Measurements from ENCODE around the gene KRR1. TPM values are rescaled to one million over a fixed set of nuclear protein-coding genes. Genes with fewer than 3 reads are reported as not detected.

KRR1 gene
- total and polyA plus RNA-seq, 2 of the 13 experiments (the other 11 are each of a cell fraction or from before 2014, with no cell fraction given) = 19.3 to 103 TPM

DNA sequence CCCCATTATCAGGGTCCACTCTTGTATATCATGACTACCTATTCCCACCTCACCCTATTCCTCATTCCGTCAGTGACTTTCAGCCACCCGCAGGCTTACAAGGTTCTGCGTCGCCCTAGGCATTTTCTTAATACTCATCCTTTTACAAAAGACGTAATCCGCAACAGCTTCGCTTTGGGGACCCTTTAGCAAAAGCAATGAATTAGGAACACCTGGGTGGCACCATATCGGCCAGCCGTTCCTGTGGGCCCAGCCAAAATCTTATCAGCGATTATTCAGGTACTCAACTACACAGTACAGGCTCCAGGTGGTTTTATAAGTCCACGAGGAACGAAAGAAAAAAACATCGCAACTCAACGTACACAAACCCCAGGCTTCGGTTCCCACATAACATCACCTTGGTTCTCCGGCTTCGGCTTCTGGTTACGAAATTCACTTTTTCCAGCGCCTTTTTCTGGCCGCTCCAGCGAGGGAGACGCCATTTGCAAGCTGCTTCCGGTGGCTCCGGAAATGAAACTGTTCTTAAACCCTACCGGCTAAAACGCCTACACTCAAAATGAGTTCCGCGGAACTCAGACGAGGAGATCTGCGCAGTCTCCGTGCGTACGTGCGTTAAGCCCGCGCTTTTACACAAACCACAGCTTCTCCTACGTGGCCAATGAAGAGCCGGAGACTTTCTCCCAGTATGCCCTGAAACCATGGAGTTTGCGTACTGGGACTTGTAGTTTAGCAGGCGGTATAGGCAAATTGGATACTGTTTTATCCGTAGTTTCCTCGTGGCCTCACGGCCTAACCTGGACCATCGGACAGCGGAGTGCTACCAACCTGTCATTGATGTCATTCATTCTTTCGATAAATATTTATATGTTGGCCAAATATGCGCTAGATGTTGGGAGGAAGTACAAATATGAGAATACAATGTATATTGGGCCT, at the start of gene KRR1 (continued):
- TF ChIP-seq, protein P1, sequence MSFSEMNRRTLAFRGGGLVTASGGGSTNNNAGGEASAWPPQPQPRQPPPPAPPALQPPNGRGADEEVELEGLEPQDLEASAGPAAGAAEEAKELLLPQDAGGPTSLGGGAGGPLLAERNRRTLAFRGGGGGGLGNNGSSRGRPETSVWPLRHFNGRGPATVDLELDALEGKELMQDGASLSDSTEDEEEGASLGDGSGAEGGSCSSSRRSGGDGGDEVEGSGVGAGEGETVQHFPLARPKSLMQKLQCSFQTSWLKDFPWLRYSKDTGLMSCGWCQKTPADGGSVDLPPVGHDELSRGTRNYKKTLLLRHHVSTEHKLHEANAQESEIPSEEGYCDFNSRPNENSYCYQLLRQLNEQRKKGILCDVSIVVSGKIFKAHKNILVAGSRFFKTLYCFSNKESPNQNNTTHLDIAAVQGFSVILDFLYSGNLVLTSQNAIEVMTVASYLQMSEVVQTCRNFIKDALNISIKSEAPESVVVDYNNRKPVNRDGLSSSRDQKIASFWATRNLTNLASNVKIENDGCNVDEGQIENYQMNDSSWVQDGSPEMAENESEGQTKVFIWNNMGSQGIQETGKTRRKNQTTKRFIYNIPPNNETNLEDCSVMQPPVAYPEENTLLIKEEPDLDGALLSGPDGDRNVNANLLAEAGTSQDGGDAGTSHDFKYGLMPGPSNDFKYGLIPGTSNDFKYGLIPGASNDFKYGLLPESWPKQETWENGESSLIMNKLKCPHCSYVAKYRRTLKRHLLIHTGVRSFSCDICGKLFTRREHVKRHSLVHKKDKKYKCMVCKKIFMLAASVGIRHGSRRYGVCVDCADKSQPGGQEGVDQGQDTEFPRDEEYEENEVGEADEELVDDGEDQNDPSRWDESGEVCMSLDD (CRISPR knock-in tag; IDR thresholded peaks at IDR 0.05; ENCODE audit: borderline replicate concordance) = no peak; the same call in 1 of the 2 replicates
- TF ChIP-seq ZNF772 (CRISPR knock-in tag; IDR thresholded peaks at IDR 0.05) = peak; percentile 85; the same call in 1 of the 2 replicates
- TF ChIP-seq, protein P2, sequence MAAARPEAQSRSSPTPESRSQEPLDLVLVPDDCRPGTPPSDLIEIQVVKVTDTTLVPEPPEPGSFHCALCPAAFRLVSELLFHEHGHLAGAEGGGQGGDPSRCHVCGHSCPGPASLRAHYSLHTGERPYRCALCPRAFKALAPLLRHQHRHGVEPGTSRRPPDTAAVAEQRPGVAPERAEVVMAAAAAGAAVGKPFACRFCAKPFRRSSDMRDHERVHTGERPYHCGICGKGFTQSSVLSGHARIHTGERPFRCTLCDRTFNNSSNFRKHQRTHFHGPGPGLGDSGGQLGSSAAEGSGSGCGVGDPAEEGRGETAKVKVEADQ (CRISPR knock-in tag; IDR thresholded peaks at IDR 0.05; ENCODE audit: borderline replicate concordance) = peak; percentile 83; the same call in 1 of the 2 replicates
- TF ChIP-seq, protein P3, sequence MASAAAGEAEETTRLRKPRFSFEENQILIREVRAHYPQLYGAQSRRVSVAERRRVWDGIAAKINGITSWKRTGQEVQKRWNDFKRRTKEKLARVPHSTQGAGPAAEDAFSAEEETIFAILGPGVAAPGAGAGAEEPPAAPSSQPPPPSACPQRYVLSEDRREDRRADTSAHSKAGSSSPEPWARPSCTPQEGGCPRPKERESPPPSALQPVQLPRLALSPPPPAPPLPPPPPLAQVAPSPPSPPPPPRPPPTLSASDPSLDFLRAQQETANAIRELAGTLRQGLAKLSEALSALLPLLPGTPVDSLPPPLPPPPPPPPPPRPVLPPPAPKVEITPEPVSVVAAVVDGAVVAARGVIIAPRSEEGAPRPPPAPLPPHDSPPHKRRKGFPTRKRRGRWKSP (CRISPR knock-in tag; IDR thresholded peaks at IDR 0.05) = peak; percentile 85; the same call in 1 of the 2 replicates
- TF ChIP-seq ISX (CRISPR knock-in tag; conservative IDR thresholded peaks at IDR 0.05) = 0 out of 2 replicates have a peak, but pooled peaks have one; percentile 27
- TF ChIP-seq, protein P4, sequence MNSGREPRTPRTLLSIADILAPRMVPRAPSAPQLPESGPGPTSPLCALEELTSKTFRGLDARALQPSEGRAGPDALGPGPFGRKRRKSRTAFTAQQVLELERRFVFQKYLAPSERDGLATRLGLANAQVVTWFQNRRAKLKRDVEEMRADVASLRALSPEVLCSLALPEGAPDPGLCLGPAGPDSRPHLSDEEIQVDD (CRISPR knock-in tag; IDR thresholded peaks at IDR 0.05; ENCODE audit: borderline replicate concordance) = peak; percentile 62; the same call in 1 of the 2 replicates
- TF ChIP-seq, protein P5, sequence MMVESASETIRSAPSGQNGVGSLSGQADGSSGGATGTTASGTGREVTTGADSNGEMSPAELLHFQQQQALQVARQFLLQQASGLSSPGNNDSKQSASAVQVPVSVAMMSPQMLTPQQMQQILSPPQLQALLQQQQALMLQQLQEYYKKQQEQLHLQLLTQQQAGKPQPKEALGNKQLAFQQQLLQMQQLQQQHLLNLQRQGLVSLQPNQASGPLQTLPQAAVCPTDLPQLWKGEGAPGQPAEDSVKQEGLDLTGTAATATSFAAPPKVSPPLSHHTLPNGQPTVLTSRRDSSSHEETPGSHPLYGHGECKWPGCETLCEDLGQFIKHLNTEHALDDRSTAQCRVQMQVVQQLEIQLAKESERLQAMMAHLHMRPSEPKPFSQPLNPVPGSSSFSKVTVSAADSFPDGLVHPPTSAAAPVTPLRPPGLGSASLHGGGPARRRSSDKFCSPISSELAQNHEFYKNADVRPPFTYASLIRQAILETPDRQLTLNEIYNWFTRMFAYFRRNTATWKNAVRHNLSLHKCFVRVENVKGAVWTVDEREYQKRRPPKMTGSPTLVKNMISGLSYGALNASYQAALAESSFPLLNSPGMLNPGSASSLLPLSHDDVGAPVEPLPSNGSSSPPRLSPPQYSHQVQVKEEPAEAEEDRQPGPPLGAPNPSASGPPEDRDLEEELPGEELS (CRISPR knock-in tag; IDR thresholded peaks at IDR 0.05) = peak; percentile 43
- peak; percentile 68 for TF ChIP-seq TEAD3 (CRISPR knock-in tag; optimal IDR thresholded peaks at IDR 0.05; ENCODE audit: borderline replicate concordance)
- peak; percentile 99 for TF ChIP-seq ZMYM4 (CRISPR knock-in tag; IDR thresholded peaks at IDR 0.05)
- 0 out of 2 replicates have a peak, but pooled peaks have one; percentile 40 for TF ChIP-seq ZNF354B (CRISPR knock-in tag; IDR thresholded peaks at IDR 0.05)
- TF ChIP-seq ZNF34 (CRISPR knock-in tag; IDR thresholded peaks at IDR 0.05; ENCODE audit: borderline replicate concordance) = 0 out of 2 replicates have a peak, but pooled peaks have one; percentile 30
- peak; percentile 90 for TF ChIP-seq XRCC5 (optimal IDR thresholded peaks at IDR 0.05; ENCODE audit: low read length)
- TF ChIP-seq ZNF781 (CRISPR knock-in tag; IDR thresholded peaks at IDR 0.05; ENCODE audit: borderline replicate concordance, not compliant biosample characterization) = peak; percentile 90
- no peak for TF ChIP-seq PTBP1 (IDR thresholded peaks at IDR 0.05; ENCODE audit: low read depth, low read length, poor library complexity, severe bottlenecking)
- TF ChIP-seq ZSCAN21 (CRISPR knock-in tag; IDR thresholded peaks at IDR 0.05; ENCODE audit: borderline replicate concordance) = peak; percentile 35; the same call in 1 of the 2 replicates
- no peak for TF ChIP-seq ZNF234 (CRISPR knock-in tag; conservative IDR thresholded peaks at IDR 0.05)
- TF ChIP-seq ZSCAN31 (CRISPR knock-in tag; IDR thresholded peaks at IDR 0.05; ENCODE audit: low read depth) = peak; percentile 50; the same call in 1 of the 2 replicates
- TF ChIP-seq RFXANK (CRISPR knock-in tag; IDR thresholded peaks at IDR 0.05) = no peak
- TF ChIP-seq ZNF33B (CRISPR knock-in tag; IDR thresholded peaks at IDR 0.05) = peak; percentile 41; the same call in 1 of the 2 replicates
- TF ChIP-seq ZNF484 (CRISPR knock-in tag; IDR thresholded peaks at IDR 0.05; ENCODE audit: borderline replicate concordance, low read depth) = no peak
- 0 out of 2 replicates have a peak, but pooled peaks have one; percentile 40 for TF ChIP-seq ZNF12 (CRISPR knock-in tag; IDR thresholded peaks at IDR 0.05)
